Measurements from ENCODE around the gene GSTM5.
"Not testable (repeated sequence)": the region's sequence is repeated elsewhere in the genome, so short reads cannot be mapped to it uniquely, and the experiment has no call there.

Gene GSTM5

DNA sequence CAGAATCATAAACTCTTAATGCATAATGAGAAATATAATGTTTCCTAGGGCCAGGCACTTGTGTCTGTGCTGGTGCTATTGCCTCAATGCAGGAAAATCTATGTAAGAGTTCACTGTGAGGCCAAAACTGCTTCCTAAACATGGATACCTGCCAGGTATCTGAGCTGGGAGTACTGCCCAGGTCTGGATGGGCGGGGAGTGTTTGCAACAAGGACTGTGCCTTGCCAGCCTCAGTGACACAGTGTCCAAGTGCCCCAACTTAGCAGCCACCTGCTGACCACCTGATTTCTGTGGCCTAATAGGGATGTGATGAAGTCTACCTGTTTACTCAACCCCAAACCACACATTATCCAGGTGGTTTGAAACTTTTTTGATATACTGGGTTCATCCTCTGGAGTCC is 26.7 kb upstream of the GSTM5 start:
- not testable (repeated sequence) for H3K4me3 Mint-ChIP-seq; DNase-seq (ENCODE audit: low spot score in 2 of 2); H3K27me3 Mint-ChIP-seq; ATAC-seq (replicated peaks; ENCODE audit: extremely low read depth, poor library complexity, severe bottlenecking); H3K4me1 Mint-ChIP-seq; H3K27ac Mint-ChIP-seq (ENCODE audit: low read depth); H3K9me3 Mint-ChIP-seq; H3K36me3 Mint-ChIP-seq (ENCODE audit: insufficient read depth)

DNA sequence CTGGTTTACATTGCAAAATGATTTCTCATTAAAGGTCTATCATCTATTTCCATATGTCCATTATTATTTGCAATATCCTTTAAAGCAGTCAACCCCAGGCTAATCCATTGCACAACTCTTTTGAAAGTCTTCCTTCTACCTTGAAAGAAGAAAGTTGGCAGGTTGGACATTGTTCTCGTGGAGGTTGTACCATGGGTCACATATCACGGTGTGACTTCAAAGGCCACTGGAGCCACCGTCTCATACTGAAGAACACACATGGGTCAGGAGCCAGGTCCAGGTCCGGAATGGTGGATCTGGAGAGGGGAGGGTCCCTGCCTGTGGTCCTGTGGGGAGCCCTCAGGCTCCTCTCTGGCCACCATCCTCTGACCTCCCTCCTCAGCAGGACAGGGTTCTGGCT is 26.2 kb upstream of the GSTM5 start:
- DNase-seq (ENCODE audit: low spot score in 2 of 2); H3K4me1 Mint-ChIP-seq; H3K27ac Mint-ChIP-seq (ENCODE audit: low read depth); H3K36me3 Mint-ChIP-seq (ENCODE audit: insufficient read depth); H3K27me3 Mint-ChIP-seq; H3K4me3 Mint-ChIP-seq; ATAC-seq (replicated peaks; ENCODE audit: extremely low read depth, poor library complexity, severe bottlenecking); H3K9me3 Mint-ChIP-seq: not testable (repeated sequence)

DNA sequence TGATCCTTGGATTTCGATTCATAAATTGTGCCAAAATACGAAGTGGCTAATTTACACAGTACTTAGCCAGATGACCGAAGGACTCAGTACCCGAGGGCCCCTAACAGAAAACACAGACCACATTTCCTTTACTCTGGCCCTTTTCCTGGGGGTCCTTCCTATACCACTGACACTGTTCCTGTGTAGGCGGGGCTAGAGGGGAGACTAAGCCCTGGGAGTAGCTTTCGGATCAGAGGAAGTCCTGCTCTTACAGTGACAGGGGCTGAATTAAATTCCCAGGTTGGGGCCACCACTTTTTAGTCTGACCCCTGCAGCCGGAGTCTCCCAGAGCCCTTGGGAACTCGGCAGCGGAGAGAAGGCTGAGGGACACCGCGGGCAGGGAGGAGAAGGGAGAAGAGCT is 24.9 kb upstream of the GSTM5 start:
- not testable (repeated sequence) for H3K36me3 Mint-ChIP-seq (ENCODE audit: insufficient read depth); H3K4me1 Mint-ChIP-seq; DNase-seq (ENCODE audit: low spot score in 2 of 2); H3K27me3 Mint-ChIP-seq; H3K27ac Mint-ChIP-seq (ENCODE audit: low read depth); ATAC-seq (replicated peaks; ENCODE audit: extremely low read depth, poor library complexity, severe bottlenecking); H3K4me3 Mint-ChIP-seq; H3K9me3 Mint-ChIP-seq

DNA sequence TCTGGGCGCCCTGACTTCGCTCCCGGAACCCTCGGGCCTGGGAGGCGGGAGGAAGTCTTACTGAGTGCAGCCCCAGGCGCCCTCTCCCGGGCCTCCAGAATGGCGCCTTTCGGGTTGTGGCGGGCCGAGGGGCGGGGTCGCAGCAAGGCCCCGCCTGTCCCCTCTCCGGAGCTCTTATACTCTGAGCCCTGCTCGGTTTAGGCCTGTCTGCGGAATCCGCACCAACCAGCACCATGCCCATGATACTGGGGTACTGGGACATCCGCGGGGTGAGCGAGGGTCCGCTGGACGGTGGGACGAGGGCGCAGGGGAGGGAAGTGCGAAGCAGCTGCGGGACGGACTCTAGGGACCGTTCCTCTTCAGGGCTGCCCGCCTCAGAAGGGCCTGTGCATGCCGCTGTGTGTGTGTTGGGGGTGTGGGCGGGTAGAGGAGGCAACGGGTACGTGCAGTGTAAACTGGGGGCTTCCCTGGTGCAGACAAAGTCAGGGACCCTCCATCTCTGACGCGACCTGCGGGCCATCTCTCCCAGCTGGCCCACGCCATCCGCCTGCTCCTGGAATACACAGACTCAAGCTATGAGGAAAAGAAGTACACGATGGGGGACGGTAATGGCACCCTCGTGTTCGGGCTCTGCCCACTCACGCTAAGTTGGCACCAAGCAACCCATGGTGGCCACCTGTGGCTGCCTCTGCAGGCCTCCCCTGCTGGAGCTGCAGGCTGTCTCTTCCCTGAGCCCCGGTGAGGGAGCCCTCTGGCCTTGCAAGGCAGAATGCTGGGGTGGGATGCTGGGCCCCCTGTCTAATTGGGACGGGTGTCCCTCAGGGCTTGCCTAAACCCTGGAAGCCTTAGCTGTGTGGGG is 24.2 kb upstream of the GSTM5 start, which contains the start of gene GSTM1:
TSS of gene GSTM1 (plus strand) at position 177 of the 859 bp plus-strand sequence. CDS start at position 234, 57 bp downstream.
- DNase-seq (ENCODE audit: low spot score in 2 of 2) (no peak), ATAC-seq (replicated peaks; ENCODE audit: extremely low read depth, poor library complexity, severe bottlenecking) (no peak)
- no peak within 1 kb of the TSS for H3K4me3 Mint-ChIP-seq
- H3K4me1 Mint-ChIP-seq, result no peaks in the 10 kb centered on the region
- H3K27ac Mint-ChIP-seq (ENCODE audit: low read depth), result no peak within 1 kb of the TSS
- H3K36me3 Mint-ChIP-seq (ENCODE audit: insufficient read depth), result no peaks in the 10 kb centered on the region
- no peaks in the 10 kb centered on the region for H3K27me3 Mint-ChIP-seq
- H3K9me3 Mint-ChIP-seq, result no peaks in the 10 kb centered on the region

DNA sequence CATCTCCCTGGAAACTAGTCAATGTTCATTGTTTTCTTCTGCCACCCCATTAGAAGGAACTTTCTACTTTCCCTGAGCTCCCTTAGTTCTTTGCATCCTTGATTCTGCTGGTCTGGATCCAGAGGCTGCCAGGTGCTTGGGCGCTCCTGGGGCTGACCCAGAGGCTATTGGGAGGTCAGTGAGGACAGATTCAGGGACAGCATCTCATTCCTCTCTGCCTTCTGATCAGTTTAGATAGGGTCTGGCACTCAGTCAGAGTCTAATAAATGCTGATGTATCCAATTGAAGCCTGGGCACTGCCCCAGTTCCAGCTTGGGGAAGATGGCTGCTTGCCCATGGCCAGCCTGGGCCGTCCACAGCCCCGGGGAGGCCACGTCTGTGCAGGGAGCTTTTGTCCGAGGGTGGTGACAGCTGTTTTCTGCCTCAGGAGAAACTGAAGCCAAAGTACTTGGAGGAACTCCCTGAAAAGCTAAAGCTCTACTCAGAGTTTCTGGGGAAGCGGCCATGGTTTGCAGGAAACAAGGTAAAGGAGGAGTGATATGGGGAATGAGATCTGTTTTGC is 22.1 kb upstream of the GSTM5 start:
- no peak overlapping the region for H3K4me3 Mint-ChIP-seq
- H3K27me3 Mint-ChIP-seq, result no peaks in the 10 kb centered on the region
- H3K36me3 Mint-ChIP-seq (ENCODE audit: insufficient read depth), result no peaks in the 10 kb centered on the region
- H3K9me3 Mint-ChIP-seq, result no peaks in the 10 kb centered on the region
- no peak for ATAC-seq (replicated peaks; ENCODE audit: extremely low read depth, poor library complexity, severe bottlenecking)
- no peaks in the 10 kb centered on the region for H3K4me1 Mint-ChIP-seq
- no peak for DNase-seq (ENCODE audit: low spot score in 2 of 2)
- no peak overlapping the region for H3K27ac Mint-ChIP-seq (ENCODE audit: low read depth)

DNA sequence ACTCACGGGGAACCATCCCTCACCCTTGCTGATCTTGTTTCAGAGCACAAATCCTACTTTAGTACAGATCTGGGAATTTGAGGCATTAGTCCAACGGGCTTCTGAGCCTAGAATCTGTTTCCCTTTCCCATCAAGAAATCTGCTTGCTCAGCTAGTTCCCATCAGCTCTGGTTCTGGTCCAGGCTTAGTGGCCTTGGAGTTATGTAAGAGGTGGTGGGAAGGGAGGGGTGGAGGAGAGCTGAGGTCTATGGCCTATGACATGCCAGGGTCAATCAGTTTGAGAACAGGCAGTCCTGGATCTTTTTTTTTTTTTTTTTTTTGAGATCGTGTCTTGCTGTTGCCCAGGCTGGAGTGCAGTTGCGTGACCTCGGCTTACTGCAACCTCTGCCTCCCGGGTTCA is 20.3 kb upstream of the GSTM5 start:
- Mint-ChIP-seq H3K27me3 (no peaks in the 10 kb centered on the region), H3K4me3 (no peak overlapping the region), H3K4me1 (no peaks in the 10 kb centered on the region), H3K36me3 (ENCODE audit: insufficient read depth) (no peaks in the 10 kb centered on the region), H3K27ac (ENCODE audit: low read depth) (no peak overlapping the region), H3K9me3 (no peaks in the 10 kb centered on the region)
- DNase-seq (ENCODE audit: low spot score in 2 of 2) (no peak), ATAC-seq (replicated peaks; ENCODE audit: extremely low read depth, poor library complexity, severe bottlenecking) (no peak)

DNA sequence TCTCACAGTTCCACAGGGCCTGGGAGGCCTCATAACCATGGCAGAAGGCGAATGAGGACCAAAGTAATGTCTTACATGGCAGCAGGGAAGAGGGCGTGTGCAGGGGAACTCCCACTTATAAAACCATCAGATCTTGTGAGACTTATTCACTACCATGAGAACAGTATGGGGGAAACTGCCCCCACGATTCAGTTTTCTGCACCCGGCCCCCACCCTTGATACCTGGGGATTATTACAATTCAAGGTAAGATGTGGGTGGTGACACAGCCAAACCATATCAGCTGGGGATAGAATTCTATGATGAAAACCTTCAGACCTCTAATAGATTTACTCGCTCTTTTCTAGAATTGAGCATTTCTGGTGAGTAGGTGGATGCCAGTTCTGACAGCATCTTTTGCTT is 17.7 kb upstream of the GSTM5 start:
- DNase-seq (ENCODE audit: low spot score in 2 of 2); H3K27me3 Mint-ChIP-seq; ATAC-seq (replicated peaks; ENCODE audit: extremely low read depth, poor library complexity, severe bottlenecking); H3K4me1 Mint-ChIP-seq; H3K4me3 Mint-ChIP-seq; H3K36me3 Mint-ChIP-seq (ENCODE audit: insufficient read depth); H3K27ac Mint-ChIP-seq (ENCODE audit: low read depth); H3K9me3 Mint-ChIP-seq: not testable (repeated sequence)

DNA sequence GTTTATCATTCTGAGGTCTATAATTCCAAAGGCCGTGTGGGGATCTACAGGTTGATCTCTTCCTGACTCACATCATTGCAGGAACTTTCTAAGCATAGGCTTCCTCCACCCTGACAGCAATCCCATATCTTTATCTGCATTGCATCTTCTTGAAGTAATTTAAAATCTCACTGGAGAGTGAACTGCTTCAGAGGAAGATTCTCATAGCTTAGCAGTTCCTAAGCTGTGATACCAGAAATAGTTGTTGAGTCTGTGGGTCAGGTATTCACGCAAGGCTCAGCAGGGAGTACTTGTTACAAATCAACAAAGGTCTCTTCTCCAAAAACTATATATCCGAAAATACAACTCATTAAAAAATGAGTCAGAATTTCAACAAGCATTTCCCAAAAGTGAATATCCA is 16.9 kb upstream of the GSTM5 start:
- ATAC-seq (replicated peaks; ENCODE audit: extremely low read depth, poor library complexity, severe bottlenecking); H3K27me3 Mint-ChIP-seq; H3K9me3 Mint-ChIP-seq; H3K4me1 Mint-ChIP-seq; DNase-seq (ENCODE audit: low spot score in 2 of 2); H3K36me3 Mint-ChIP-seq (ENCODE audit: insufficient read depth); H3K27ac Mint-ChIP-seq (ENCODE audit: low read depth); H3K4me3 Mint-ChIP-seq: not testable (repeated sequence)

DNA sequence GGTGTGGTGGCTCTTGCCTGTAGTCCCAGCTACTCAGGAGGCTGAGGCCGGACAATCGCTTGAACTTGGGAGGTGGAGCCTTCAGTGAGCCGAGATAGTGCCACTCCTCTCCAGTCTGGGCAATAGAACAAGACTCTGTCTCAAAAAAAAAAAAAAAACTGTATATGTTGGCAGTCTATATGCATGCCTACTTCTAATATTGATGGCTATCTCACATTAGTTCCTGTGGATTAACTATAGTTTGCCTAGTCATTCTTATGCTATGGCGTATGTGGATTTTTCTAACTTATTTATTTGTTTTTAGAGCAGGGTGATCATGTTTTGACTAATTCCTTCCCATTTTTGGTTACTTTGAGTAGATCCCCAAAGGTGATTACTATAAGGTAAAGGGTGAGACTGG is 15.0 kb upstream of the GSTM5 start:
- Mint-ChIP-seq H3K4me1 (no peaks in the 10 kb centered on the region), H3K9me3 (no peaks in the 10 kb centered on the region), H3K27me3 (no peaks in the 10 kb centered on the region), H3K4me3 (no peak overlapping the region), H3K27ac (ENCODE audit: low read depth) (no peak overlapping the region), H3K36me3 (ENCODE audit: insufficient read depth) (no peaks in the 10 kb centered on the region)
- no peak for DNase-seq (ENCODE audit: low spot score in 2 of 2)
- ATAC-seq (replicated peaks; ENCODE audit: extremely low read depth, poor library complexity, severe bottlenecking), result no peak

DNA sequence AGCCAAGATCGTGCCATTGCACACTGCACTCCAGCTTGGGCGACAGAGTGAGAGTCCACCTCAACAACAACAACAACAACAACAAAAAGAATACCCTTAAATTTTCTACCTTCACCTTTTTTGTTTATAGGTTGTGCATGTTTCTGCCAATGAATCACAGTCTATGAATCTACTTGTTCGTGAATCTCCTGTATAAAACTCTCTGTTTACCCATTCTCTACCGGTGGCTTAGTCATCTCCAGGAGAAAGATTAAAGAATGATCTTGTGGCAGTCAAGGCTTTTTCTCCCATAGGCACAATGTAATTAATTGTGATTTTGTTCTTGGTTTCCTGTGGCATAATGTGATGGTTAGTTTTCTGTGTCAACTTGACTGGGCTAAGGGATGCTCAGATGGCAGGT is 14.2 kb upstream of the GSTM5 start:
- H3K36me3 Mint-ChIP-seq (ENCODE audit: insufficient read depth); ATAC-seq (replicated peaks; ENCODE audit: extremely low read depth, poor library complexity, severe bottlenecking); H3K9me3 Mint-ChIP-seq; H3K27ac Mint-ChIP-seq (ENCODE audit: low read depth); H3K27me3 Mint-ChIP-seq; H3K4me1 Mint-ChIP-seq; DNase-seq (ENCODE audit: low spot score in 2 of 2); H3K4me3 Mint-ChIP-seq: not testable (repeated sequence)

DNA sequence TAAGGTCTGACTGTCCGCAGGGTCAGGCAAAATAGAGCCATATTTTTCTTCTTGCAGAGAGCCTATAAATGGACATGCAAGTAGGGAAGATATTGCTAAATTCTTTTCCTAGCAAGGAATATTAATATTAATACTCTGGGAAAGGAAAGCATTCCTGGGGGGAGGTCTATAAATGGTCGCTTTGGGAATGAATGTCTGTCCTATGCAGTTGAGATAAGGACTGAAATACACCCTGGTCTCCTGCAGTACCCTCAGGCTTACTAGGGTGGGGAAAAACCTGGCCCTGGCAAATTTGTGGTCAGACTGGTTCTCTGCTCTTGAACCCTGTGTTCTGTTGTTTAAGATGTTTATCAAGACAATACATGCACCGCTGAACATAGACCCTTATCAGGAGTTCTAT is 9.1 kb upstream of the GSTM5 start:
- not testable (repeated sequence) for H3K36me3 Mint-ChIP-seq (ENCODE audit: insufficient read depth); H3K9me3 Mint-ChIP-seq; H3K27ac Mint-ChIP-seq (ENCODE audit: low read depth); DNase-seq (ENCODE audit: low spot score in 2 of 2); ATAC-seq (replicated peaks; ENCODE audit: extremely low read depth, poor library complexity, severe bottlenecking); H3K4me1 Mint-ChIP-seq; H3K4me3 Mint-ChIP-seq
- peaks cover 36% of the 10 kb centered on the region for H3K27me3 Mint-ChIP-seq

DNA sequence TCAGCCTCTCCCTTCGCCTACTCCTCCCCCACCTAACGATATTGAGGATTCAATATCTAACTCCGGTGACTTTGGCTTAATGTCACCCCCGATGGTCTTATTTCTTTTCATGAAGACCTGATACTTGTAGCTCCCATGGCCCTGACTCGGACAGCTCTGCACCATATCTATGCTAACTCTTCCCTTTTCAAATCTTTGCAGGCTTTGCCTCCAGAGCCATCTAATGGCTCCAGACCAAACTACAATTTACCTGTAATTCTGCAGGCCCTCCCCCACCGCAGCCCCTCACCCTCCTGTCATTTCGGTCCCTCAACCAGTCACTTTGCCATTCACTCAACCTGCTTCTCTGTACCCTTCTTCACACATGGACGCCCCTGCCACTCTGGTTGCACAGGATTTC is 7.9 kb upstream of the GSTM5 start:
- Mint-ChIP-seq H3K36me3 (ENCODE audit: insufficient read depth) (no peaks in the 10 kb centered on the region), H3K27me3 (peaks cover 41% of the 10 kb centered on the region), H3K4me3 (no peak overlapping the region), H3K4me1 (no peaks in the 10 kb centered on the region), H3K9me3 (peaks cover 9% of the 10 kb centered on the region), H3K27ac (ENCODE audit: low read depth) (no peak overlapping the region)
- ATAC-seq (replicated peaks; ENCODE audit: extremely low read depth, poor library complexity, severe bottlenecking) (no peak), DNase-seq (ENCODE audit: low spot score in 2 of 2) (no peak)

DNA sequence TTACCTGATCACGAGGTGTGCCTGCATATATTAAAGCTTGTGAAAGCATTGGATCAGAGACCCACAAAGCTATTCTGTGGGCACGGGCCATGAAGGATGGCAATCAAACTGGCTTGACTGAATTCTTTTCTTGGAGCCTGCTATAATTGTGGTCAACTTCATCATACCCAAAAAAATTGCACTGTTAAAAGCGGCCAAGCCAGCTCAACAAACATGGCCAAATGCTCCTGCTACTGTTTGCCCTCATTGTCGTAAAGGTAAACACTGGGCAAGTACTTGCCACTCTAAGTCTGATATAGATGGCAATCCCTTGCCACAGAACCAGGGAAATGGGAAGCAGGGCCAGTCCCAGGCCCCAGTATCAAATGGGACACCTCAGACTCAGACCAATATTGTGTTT is 6.6 kb upstream of the GSTM5 start:
- H3K4me1 Mint-ChIP-seq, result no peaks in the 10 kb centered on the region
- H3K36me3 Mint-ChIP-seq (ENCODE audit: insufficient read depth), result no peaks in the 10 kb centered on the region
- H3K27me3 Mint-ChIP-seq, result peaks cover 41% of the 10 kb centered on the region
- H3K9me3 Mint-ChIP-seq, result peaks cover 9% of the 10 kb centered on the region
- H3K4me3 Mint-ChIP-seq, result no peak overlapping the region
- ATAC-seq (replicated peaks; ENCODE audit: extremely low read depth, poor library complexity, severe bottlenecking) (no peak), DNase-seq (ENCODE audit: low spot score in 2 of 2) (no peak)
- no peak overlapping the region for H3K27ac Mint-ChIP-seq (ENCODE audit: low read depth)
